Measurements from ENCODE around the gene MLEC.
A peak's percentile ranks its signal among the peaks of the same experiment; 100 is the strongest.

MLEC gene

GRCh38 chr12:120690978-120691377, 4.0 kb downstream of the MLEC start:
- TF ChIP-seq SIN3A (IDR thresholded peaks at IDR 0.05; ENCODE audit: borderline replicate concordance, insufficient read depth, low read length): no peak
- no peak for TF ChIP-seq FOXP2 (optimal IDR thresholded peaks at IDR 0.05; ENCODE audit: borderline replicate concordance, extremely low read depth, extremely low read length, insufficient read depth)

- TF ChIP-seq TAF1 (IDR thresholded peaks at IDR 0.05; ENCODE audit: borderline replicate concordance, insufficient read depth, low read length) (no peak), SIN3A (IDR thresholded peaks at IDR 0.05; ENCODE audit: borderline replicate concordance, insufficient read depth, low read length) (peak; percentile 69; the same call in 1 of the 2 replicates)
Measured at GRCh38 chr12:120692524-120693033, 5.6 kb downstream of the MLEC start.

GRCh38 chr12:120693848-120694247, 6.9 kb downstream of the MLEC start:
- no peak for TF ChIP-seq POLR2AphosphoS5 (IDR thresholded peaks at IDR 0.05; ENCODE audit: low read depth, low read length)

- TF ChIP-seq POLR2AphosphoS5 (IDR thresholded peaks at IDR 0.05; ENCODE audit: low read depth, low read length): no peak
- no peak for TF ChIP-seq SIN3A (IDR thresholded peaks at IDR 0.05; ENCODE audit: borderline replicate concordance, insufficient read depth, low read length)
- no peak for TF ChIP-seq TAF1 (IDR thresholded peaks at IDR 0.05; ENCODE audit: borderline replicate concordance, insufficient read depth, low read length)
- TF ChIP-seq REST (IDR thresholded peaks at IDR 0.05; ENCODE audit: insufficient read depth in 1 of 2, low read depth in 2 of 2, low read length in 2 of 2): no peak
- TF ChIP-seq FOXP2 (optimal IDR thresholded peaks at IDR 0.05; ENCODE audit: borderline replicate concordance, extremely low read depth, extremely low read length, insufficient read depth): no peak
Measured at GRCh38 chr12:120696626-120697025, 9.7 kb downstream of the MLEC start.

- TF ChIP-seq REST (IDR thresholded peaks at IDR 0.05; ENCODE audit: insufficient read depth in 1 of 2, low read depth in 2 of 2, low read length in 2 of 2): no peak
- TF ChIP-seq TAF1 (IDR thresholded peaks at IDR 0.05; ENCODE audit: borderline replicate concordance, insufficient read depth, low read length): no peak
- TF ChIP-seq SIN3A (IDR thresholded peaks at IDR 0.05; ENCODE audit: borderline replicate concordance, insufficient read depth, low read length): no peak
- TF ChIP-seq POLR2AphosphoS5 (IDR thresholded peaks at IDR 0.05; ENCODE audit: low read depth, low read length): no peak
- no peak for TF ChIP-seq FOXP2 (optimal IDR thresholded peaks at IDR 0.05; ENCODE audit: borderline replicate concordance, extremely low read depth, extremely low read length, insufficient read depth)
Measured at GRCh38 chr12:120697344-120697743, 10.4 kb downstream of the MLEC start.

GRCh38 chr12:120698665-120699064, 11.7 kb downstream of the MLEC start:
- TF ChIP-seq REST (IDR thresholded peaks at IDR 0.05; ENCODE audit: insufficient read depth in 1 of 2, low read depth in 2 of 2, low read length in 2 of 2) (no peak), POLR2AphosphoS5 (IDR thresholded peaks at IDR 0.05; ENCODE audit: low read depth, low read length) (no peak), TAF1 (IDR thresholded peaks at IDR 0.05; ENCODE audit: borderline replicate concordance, insufficient read depth, low read length) (no peak), FOXP2 (optimal IDR thresholded peaks at IDR 0.05; ENCODE audit: borderline replicate concordance, extremely low read depth, extremely low read length, insufficient read depth) (no peak), SIN3A (IDR thresholded peaks at IDR 0.05; ENCODE audit: borderline replicate concordance, insufficient read depth, low read length) (no peak)

GRCh38 chr12:120699553-120699952, 12.6 kb downstream of the MLEC start:
- no peak for TF ChIP-seq FOXP2 (optimal IDR thresholded peaks at IDR 0.05; ENCODE audit: borderline replicate concordance, extremely low read depth, extremely low read length, insufficient read depth)
- TF ChIP-seq SIN3A (IDR thresholded peaks at IDR 0.05; ENCODE audit: borderline replicate concordance, insufficient read depth, low read length): no peak
- no peak for TF ChIP-seq TAF1 (IDR thresholded peaks at IDR 0.05; ENCODE audit: borderline replicate concordance, insufficient read depth, low read length)
